Measurements from ENCODE around the gene LRRK1. TPM values are rescaled to one million over a fixed set of nuclear protein-coding genes. Genes with fewer than 3 reads are reported as not detected.

Gene LRRK1
- total RNA-seq, 1 experiment from 2014 or later: 1.7 TPM

- DNase-seq (ENCODE audit: low read depth): no peak
Observed at GRCh38 chr15:101112336-101113113, 193.4 kb downstream of the LRRK1 start.

- DNase-seq (ENCODE audit: low read depth): no peak
Observed at GRCh38 chr15:101113114-101114005, 194.2 kb downstream of the LRRK1 start.

- DNase-seq (ENCODE audit: low read depth): no peak
Observed at GRCh38 chr15:101114166-101114565, 195.0 kb downstream of the LRRK1 start.

GRCh38 chr15:101114610-101115009 lies 195.5 kb downstream of the LRRK1 start:
- no peak for DNase-seq (ENCODE audit: low read depth)

GRCh38 chr15:101115393-101115785 lies 196.2 kb downstream of the LRRK1 start:
- no peak for DNase-seq (ENCODE audit: low read depth)

- no peak for DNase-seq (ENCODE audit: low read depth)
Observed at GRCh38 chr15:101115786-101116680, 196.9 kb downstream of the LRRK1 start.

- no peak for DNase-seq (ENCODE audit: low read depth)
Observed at GRCh38 chr15:101116681-101116976, 197.5 kb downstream of the LRRK1 start.

- no peak for DNase-seq (ENCODE audit: low read depth)
Observed at GRCh38 chr15:101118116-101118515, 199.0 kb downstream of the LRRK1 start.

GRCh38 chr15:101118615-101119014 lies 199.5 kb downstream of the LRRK1 start:
- no peak for DNase-seq (ENCODE audit: low read depth)

- no peak for DNase-seq (ENCODE audit: low read depth)
Observed at GRCh38 chr15:101119181-101119580, 200.0 kb downstream of the LRRK1 start.

Other genes starting within 250 kb of the LRRK1 start
- gene ALDH1A3, start 39.5 kb upstream of the LRRK1 start, total RNA-seq (2014; rRNA removed; shearing (Covaris generic)): 343 and 350 TPM in 2 replicates